Nephron progenitor cell (in vitro differentiated cells): ENCODE measurements around the gene ROBO2.

Experiments used
- DNase-seq: peaks from one replicate; pipeline ENCODE4 v3.0.0; 2021
- H3K27ac Mint-ChIP-seq: 2 replicates; pipeline ENCODE4 v1.8.0; 2021; ENCODE audit warnings: mild to moderate bottlenecking, moderate library complexity, mixed read lengths
- H3K27me3 Mint-ChIP-seq: 2 replicates; pipeline ENCODE4 v1.8.0; 2021; ENCODE audit warnings: mild to moderate bottlenecking, low read depth, mixed read lengths; ENCODE audit not compliant: poor library complexity
- H3K36me3 Mint-ChIP-seq: 2 replicates; pipeline ENCODE4 v1.8.0; 2021; ENCODE audit warnings: low read depth, mixed read lengths
- H3K4me1 Mint-ChIP-seq: 2 replicates; pipeline ENCODE4 v1.8.0; 2021; ENCODE audit warnings: mixed read lengths
- H3K4me3 Mint-ChIP-seq: 2 replicates; pipeline ENCODE4 v1.8.0; 2021; ENCODE audit warnings: mild to moderate bottlenecking, moderate library complexity, mixed read lengths
- H3K9me3 Mint-ChIP-seq: 2 replicates; pipeline ENCODE4 v1.8.0; 2021; ENCODE audit warnings: mild to moderate bottlenecking, moderate library complexity, mixed read lengths
- CTCF ChIP-seq: fragments of 200-600 bp; sonication (generic); IDR thresholded peaks from 2 replicates; pipeline ENCODE4 v1.5.0; 2021; ENCODE audit warnings: antibody characterized with exemption

The ROBO2 gene

GRCh38 chr3:77530870-77531269 lies 491.0 kb downstream of the ROBO2 start:
- Mint-ChIP-seq H3K9me3 (peaks cover 10% of the 10 kb centered on the region), H3K36me3 (peaks cover 10% of the 10 kb centered on the region), H3K27ac (no peak overlapping the region), H3K27me3 (no peaks in the 10 kb centered on the region), H3K4me3 (no peak overlapping the region), H3K4me1 (peaks cover 27% of the 10 kb centered on the region)
- TF ChIP-seq CTCF = no peak
- DNase-seq = no peak

GRCh38 chr3:77535116-77535515 lies 495.2 kb downstream of the ROBO2 start:
- TF ChIP-seq CTCF = no peak
- H3K27ac Mint-ChIP-seq = no peak overlapping the region
- H3K27me3 Mint-ChIP-seq = no peaks in the 10 kb centered on the region
- H3K36me3 Mint-ChIP-seq = peaks cover 16% of the 10 kb centered on the region
- no peak overlapping the region for H3K4me3 Mint-ChIP-seq
- H3K9me3 Mint-ChIP-seq = peaks cover 18% of the 10 kb centered on the region
- no peak for DNase-seq
- peaks cover 28% of the 10 kb centered on the region for H3K4me1 Mint-ChIP-seq

GRCh38 chr3:77536038-77536775 lies 496.3 kb downstream of the ROBO2 start:
- Mint-ChIP-seq H3K4me1 (peaks cover 25% of the 10 kb centered on the region), H3K36me3 (peaks cover 16% of the 10 kb centered on the region), H3K9me3 (peaks cover 18% of the 10 kb centered on the region), H3K27me3 (no peaks in the 10 kb centered on the region), H3K27ac (peak overlapping the region; percentile 1), H3K4me3 (no peak overlapping the region)
- TF ChIP-seq CTCF = no peak
- no peak for DNase-seq

- Mint-ChIP-seq H3K4me1 (peaks cover 15% of the 10 kb centered on the region), H3K9me3 (peaks cover 8% of the 10 kb centered on the region), H3K27me3 (no peaks in the 10 kb centered on the region), H3K4me3 (no peak overlapping the region), H3K27ac (no peak overlapping the region), H3K36me3 (peaks cover 5% of the 10 kb centered on the region)
- DNase-seq = no peak
- no peak for TF ChIP-seq CTCF
These were observed 499.1 kb downstream of the ROBO2 start for GRCh38 chr3:77539014-77539413.

- peaks cover 5% of the 10 kb centered on the region for H3K36me3 Mint-ChIP-seq
- no peak for DNase-seq
- no peak for TF ChIP-seq CTCF
- no peak overlapping the region for H3K27ac Mint-ChIP-seq
- H3K4me3 Mint-ChIP-seq = no peak overlapping the region
- H3K27me3 Mint-ChIP-seq = no peaks in the 10 kb centered on the region
- H3K9me3 Mint-ChIP-seq = peaks cover 8% of the 10 kb centered on the region
- H3K4me1 Mint-ChIP-seq = peaks cover 14% of the 10 kb centered on the region
These were observed 499.8 kb downstream of the ROBO2 start for GRCh38 chr3:77539677-77540076.
